HT1080 (cell line): ENCODE measurements around the gene MTHFSD. TPM values are rescaled to one million over a fixed set of nuclear protein-coding genes. Genes with fewer than 3 reads are reported as not detected.
"Not testable (repeated sequence)": the region's sequence is repeated elsewhere in the genome, so short reads cannot be mapped to it uniquely, and the experiment has no call there.

Experiments
- DNase-seq: peaks from one replicate; pipeline ENCODE4 v3.0.0-alpha.2; 2015; ENCODE audit warnings: low read depth
- polyA plus RNA-seq, 2 experiments: library from polyadenylated mRNA; depleted of rRNA; stranded (reverse); fragments of >200 nt; gene quantifications; 2 replicates each; pipeline ENCODE4 v1.2.3, GENCODE V29; 2015
- total RNA-seq: library from RNA; depleted of rRNA; stranded (reverse); fragments of >200 nt; shearing (Covaris generic); gene quantifications from 2 replicates; pipeline ENCODE4 v1.2.3, GENCODE V29; 2014; rRNA removed

The MTHFSD gene
- total RNA-seq: 9.8 and 10.4 TPM in 2 replicates
- 10.0 and 11.0 TPM in 2 replicates for polyA plus RNA-seq (2015; cell fraction: cytosol; rRNA removed)
- 46.8 and 51.0 TPM in 2 replicates for polyA plus RNA-seq (2015; cell fraction: nucleus; rRNA removed)

GRCh38 chr16:86554917-86555703, at the start of gene MTHFSD:
TSS of gene MTHFSD (minus strand) at chr16:86555235. CDS start at chr16:86555184, 51 bp downstream.
- peak; percentile 81 for DNase-seq

DNA sequence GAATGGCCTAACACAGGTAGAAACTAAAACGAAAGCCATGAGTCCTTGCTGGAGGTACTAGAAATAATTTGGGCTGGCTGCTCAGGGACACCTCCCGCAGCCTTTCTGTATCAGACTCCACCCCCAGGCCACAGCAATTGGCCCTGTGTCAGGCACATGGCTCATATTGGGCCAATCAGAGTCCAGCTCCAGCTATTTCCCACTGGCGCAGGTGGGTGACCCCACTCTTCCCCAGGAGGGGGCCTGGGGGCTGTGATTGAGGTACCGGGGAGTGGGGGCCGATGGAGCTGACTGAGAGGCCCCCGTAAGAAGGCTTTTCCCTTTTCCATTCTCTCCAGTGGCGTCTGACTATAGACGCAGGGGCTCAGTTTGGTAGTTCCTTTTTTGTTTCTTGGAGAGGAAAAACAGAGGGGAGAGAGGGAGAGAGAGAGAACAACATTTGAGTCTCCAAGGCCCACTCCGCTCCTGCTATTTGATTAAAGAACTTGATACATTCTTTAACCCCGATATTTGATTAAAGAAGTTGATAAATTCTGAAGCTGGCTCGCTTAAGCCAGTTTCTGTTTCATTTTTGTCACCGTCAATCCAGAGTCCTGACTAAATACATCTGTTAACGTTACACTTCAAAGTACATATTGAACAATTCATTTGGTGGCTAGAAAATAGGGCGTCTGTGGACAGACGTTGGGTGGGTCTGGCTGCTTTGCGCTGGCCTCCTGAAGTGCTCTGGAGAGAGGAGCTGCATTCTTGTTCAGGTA, 49.6 kb upstream of the MTHFSD start:
- DNase-seq: no peak

DNA sequence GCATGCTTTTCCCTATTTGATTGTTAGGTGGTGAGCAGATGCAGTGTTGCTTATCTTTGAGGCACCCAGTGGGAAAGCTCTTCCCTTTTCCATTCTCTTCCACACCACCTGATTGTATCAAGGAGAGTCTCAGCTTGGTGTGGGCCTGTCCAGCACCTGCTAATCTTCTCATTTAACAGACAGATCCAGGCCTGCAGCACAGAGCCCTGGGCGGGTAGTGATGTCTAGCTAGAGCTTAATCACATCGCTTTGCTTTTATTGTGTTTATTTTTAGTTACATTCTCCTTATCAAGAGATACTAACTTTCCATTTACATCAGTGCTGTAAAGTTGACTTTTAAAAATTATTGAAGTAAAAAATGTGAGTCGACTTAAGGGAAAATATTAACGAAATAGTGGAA, 47.5 kb upstream of the MTHFSD start:
- DNase-seq: no peak

GRCh38 chr16:86601356-86601755, 46.3 kb upstream of the MTHFSD start:
- no peak for DNase-seq

- no peak for DNase-seq
These were observed 43.9 kb upstream of the MTHFSD start for GRCh38 chr16:86598607-86599565.

DNA sequence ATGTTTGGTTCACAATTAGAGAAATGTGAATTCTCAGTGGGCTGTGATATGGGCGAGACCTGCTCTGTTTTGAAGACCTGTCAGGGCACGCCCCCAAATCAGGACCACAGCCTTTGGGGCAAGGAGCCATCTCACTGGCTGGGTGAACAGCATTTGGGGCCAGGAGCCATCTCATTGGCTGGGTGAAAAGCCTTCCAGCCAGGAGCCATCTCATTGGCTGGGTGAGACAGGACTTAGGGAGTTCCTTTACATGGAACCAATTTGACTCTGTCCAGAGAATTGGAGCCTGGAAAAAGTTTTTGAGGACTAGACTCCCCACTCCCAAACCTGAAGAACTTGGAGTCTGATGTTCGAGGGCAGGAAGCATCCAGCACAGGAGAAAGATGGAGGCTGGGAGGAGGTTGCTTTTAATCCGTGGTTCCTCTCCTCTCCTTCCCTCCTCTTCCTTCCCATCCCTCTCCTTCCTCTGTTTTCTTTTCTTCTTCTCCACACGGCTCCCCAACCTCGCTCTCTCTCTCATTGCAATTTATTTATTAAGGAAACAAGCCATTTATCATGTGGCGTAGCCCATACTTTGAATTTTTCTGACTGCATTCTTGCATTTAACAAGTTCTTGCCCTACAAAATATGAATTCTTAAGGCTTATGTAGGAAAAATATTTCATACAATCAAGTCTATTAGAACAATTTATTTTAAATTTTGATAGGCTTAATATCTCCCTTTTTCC, 43.0 kb upstream of the MTHFSD start:
- no peak for DNase-seq

GRCh38 chr16:86597126-86597879, 42.3 kb upstream of the MTHFSD start:
- DNase-seq: no peak

- DNase-seq: no peak
These were observed 41.1 kb upstream of the MTHFSD start for GRCh38 chr16:86595983-86596605.

DNA sequence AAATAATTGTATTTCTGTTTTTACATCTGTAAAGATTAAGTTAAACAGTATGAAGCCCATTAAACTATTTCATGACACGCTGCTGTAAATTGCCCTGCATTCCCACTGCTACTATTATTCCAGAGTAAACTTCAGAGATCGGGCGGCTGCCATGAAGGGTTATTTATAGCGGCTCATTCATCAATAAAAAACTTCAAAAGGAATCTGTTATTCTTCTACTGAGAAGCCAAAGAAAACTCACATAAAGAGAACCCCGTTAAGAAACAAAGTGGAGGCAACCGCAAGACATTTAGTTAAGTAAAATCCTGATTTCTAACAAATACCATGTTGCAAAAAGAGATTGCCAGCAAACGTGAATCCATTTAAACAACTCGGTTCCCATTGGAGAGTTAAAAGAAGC, 39.7 kb upstream of the MTHFSD start:
- DNase-seq: no peak

DNA sequence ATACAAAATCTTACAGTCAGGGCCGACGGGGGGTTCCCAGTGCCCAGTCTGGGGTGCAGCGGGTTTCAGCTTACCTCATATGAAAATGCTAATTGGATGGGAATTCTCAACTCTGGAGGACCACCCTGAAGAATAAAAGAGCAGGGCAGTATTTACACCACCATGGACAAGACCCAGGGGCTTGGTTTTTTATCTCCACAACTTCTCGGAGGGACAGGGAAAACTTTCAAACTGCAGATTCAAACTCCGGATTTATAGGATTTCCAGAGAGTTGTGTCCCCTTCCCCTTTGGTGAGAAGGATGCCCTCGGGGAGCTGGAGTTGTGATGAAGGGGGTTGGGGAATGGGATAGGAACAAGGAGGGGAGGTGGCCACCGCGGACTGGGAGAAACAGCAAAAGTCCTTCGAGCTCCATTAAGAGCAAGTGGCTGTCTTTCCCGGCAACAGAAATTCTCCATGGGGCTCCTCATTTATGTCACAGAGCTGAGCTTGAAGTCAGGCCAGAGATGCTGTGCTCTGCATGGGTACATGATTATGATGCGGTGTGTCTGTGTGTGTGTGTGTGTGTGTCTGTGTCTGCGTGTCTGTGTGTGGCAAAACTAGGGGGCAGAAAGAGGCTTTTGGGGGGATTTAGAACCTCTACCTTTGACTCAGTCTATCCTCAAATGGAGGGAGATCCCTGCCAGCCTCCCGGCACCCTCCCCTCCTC, 39.0 kb upstream of the MTHFSD start:
- no peak for DNase-seq

DNA sequence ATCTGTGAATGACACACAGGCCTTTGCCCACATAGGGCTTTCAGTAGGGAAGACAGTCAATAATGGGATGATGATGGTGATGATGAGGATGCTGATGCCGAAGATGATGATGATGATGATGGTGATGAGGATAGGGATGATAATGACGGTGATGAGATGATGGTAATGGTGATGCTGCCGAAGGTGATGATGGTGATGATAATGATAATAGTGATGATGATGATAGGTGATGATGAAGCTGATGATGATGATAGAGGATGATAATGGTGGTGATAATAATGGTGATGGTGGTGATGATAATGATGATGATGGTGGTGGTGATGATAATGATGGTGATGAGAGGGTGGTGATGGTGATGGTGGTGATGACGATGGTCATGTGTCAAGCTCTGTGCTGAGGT, 36.2 kb upstream of the MTHFSD start:
- DNase-seq: no peak

GRCh38 chr16:86590501-86591144, 35.6 kb upstream of the MTHFSD start:
- peak; percentile 74 for DNase-seq

- DNase-seq: not testable (repeated sequence)
These were observed 32.9 kb upstream of the MTHFSD start for GRCh38 chr16:86587955-86588354.

- no peak for DNase-seq
These were observed 32.5 kb upstream of the MTHFSD start for GRCh38 chr16:86587487-86587886.

GRCh38 chr16:86585821-86586611, 31.0 kb upstream of the MTHFSD start:
- peak; percentile 47 for DNase-seq

GRCh38 chr16:86584726-86585721, 30.0 kb upstream of the MTHFSD start:
- DNase-seq: no peak
